ENCODE data around the gene MAGEB4. TPM values are rescaled to one million over a fixed set of nuclear protein-coding genes. Genes with fewer than 3 reads are reported as not detected.
"Not testable (repeated sequence)": the region's sequence is repeated elsewhere in the genome, so short reads cannot be mapped to it uniquely, and the experiment has no call there.

The MAGEB4 gene
- total RNA-seq, result under 1 TPM in 1 of 3 donors, not detected in 2; 0.15 TPM

DNA sequence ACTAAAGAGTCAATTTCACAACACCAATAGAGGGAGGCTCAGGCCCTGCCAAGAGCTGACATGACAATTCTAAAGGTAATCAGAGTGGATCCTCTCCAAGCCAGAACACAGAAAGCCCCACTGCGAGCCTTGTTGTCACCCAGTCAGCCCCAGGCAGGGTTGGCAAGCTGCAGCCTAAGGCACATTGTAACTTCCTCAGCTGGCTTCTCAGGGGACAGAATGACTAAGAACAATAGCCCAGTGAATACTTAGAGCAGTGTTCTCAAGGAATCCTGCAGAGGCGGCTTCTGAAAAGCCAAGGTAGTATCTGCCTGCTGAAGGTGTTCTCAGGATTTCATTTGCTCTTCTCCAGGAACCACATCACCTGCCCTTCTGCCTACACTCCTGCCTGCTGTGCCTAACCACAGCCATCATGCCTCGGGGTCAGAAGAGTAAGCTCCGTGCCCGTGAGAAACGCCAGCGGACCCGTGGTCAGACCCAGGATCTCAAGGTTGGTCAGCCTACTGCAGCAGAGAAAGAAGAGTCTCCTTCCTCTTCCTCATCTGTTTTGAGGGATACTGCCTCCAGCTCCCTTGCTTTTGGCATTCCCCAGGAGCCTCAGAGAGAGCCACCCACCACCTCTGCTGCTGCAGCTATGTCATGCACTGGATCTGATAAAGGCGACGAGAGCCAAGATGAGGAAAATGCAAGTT is at the start of gene MAGEB4:
Gene MAGEB4 (plus strand): TSS at position 277 of the 692 bp plus-strand sequence. CDS start 136 bp downstream, at position 413.
- no peaks in the 10 kb centered on the region for H3K4me1 ChIP-seq
- H3K36me3 ChIP-seq, result no peaks in the 10 kb centered on the region
- no peak within 1 kb of the TSS for H3K4me3 ChIP-seq
- H3K27me3 ChIP-seq, result peaks cover 0 to 14% of the 10 kb centered on the region in 2 donors
- H3K27ac ChIP-seq, result no peak within 1 kb of the TSS
- DNase-seq (ENCODE audit: low spot score in 2 of 2), result no peak
- intact Hi-C loops (cut with DNase I; ENCODE audit: low total_unique reads), result no loop called here
- no peaks in the 10 kb centered on the region for H3K9me3 ChIP-seq
- no peak for TF ChIP-seq POLR2AphosphoS5 (IDR thresholded peaks at IDR 0.05)
- no peak for TF ChIP-seq POLR2A (IDR thresholded peaks at IDR 0.05)
- no peak for TF ChIP-seq CTCF (IDR thresholded peaks at IDR 0.05)

GRCh38 chrX:30193910-30194309 is 47.9 kb upstream of the MAGEB4 start:
- H3K27me3 ChIP-seq, result peaks cover 0 to 30% of the 10 kb centered on the region in 2 donors
- intact Hi-C loops (cut with DNase I; ENCODE audit: low total_unique reads); DNase-seq (ENCODE audit: low spot score in 2 of 2); H3K4me3 ChIP-seq; H3K4me1 ChIP-seq; H3K9me3 ChIP-seq; H3K36me3 ChIP-seq; H3K27ac ChIP-seq: not testable (repeated sequence)

DNA sequence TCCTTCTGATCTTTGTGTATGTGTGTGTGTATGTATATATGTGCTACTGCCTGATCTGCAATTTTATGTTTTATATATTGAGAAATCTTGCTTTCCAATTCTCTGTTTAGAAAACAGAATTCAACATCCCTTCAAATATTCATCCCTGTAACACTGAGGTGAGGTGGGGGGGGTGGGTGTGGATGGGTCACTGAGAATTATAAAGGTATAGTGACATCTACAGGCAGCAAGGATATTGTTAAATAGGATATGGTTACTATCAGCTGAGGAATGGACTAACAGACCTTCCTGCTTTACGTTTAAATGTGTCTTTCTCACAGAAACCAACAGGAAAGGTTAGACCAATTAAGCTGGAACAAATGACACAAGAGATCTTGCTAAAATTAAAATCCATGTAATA is 45.5 kb upstream of the MAGEB4 start:
- no peaks in the 10 kb centered on the region for H3K36me3 ChIP-seq
- peaks cover 0 to 21% of the 10 kb centered on the region in 2 donors for H3K27me3 ChIP-seq
- TF ChIP-seq CTCF (IDR thresholded peaks at IDR 0.05), result no peak
- TF ChIP-seq POLR2AphosphoS5 (IDR thresholded peaks at IDR 0.05), result no peak
- TF ChIP-seq POLR2A (IDR thresholded peaks at IDR 0.05), result no peak
- H3K9me3 ChIP-seq, result no peaks in the 10 kb centered on the region
- no peaks in the 10 kb centered on the region for H3K4me1 ChIP-seq
- H3K27ac ChIP-seq, result no peak overlapping the region
- DNase-seq (ENCODE audit: low spot score in 2 of 2), result no peak
- H3K4me3 ChIP-seq, result no peak overlapping the region
- intact Hi-C loops (cut with DNase I; ENCODE audit: low total_unique reads), result no loop called here

DNA sequence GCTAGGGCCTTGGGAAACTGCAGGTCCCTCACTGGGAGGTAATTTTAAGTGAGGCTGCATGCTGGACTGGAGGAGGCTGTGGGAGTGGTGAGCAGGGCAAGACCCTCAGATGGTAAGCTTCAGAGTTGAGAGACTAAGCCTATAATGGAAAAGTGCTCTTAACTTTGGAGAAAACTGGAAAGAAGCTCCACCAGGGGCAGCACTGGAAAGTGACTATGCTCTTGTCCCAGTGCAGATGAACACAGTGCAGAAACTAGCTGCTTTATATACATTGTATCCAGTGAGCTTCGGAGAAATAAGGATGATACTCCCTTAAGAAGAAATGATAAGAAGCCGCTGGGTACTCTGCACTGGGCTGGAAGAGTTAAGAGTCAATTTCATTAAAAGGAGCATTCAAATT is 29.6 kb upstream of the MAGEB4 start:
- intact Hi-C loops (cut with DNase I; ENCODE audit: low total_unique reads), result no loop called here
- Histone ChIP-seq H3K4me3 (no peak overlapping the region), H3K4me1 (no peaks in the 10 kb centered on the region), H3K27ac (no peak overlapping the region), H3K9me3 (no peaks in the 10 kb centered on the region), H3K36me3 (no peaks in the 10 kb centered on the region), H3K27me3 (peaks cover 0 to 39% of the 10 kb centered on the region in 2 donors)
- TF ChIP-seq POLR2A (IDR thresholded peaks at IDR 0.05) (no peak), POLR2AphosphoS5 (IDR thresholded peaks at IDR 0.05) (no peak), CTCF (IDR thresholded peaks at IDR 0.05) (no peak)
- DNase-seq (ENCODE audit: low spot score in 2 of 2), result no peak

GRCh38 chrX:30215357-30215843 is 26.4 kb upstream of the MAGEB4 start, which contains the start of gene MAGEB2:
Gene MAGEB2 (plus strand): TSS chrX:30215563. CDS start chrX:30218581, 3,018 bp downstream.
- H3K27ac ChIP-seq, result no peak within 1 kb of the TSS
- H3K4me3 ChIP-seq, result no peak within 1 kb of the TSS
- no peaks in the 10 kb centered on the region for H3K36me3 ChIP-seq
- no peak for DNase-seq (ENCODE audit: low spot score in 2 of 2)
- H3K9me3 ChIP-seq, result no peaks in the 10 kb centered on the region
- H3K4me1 ChIP-seq, result no peaks in the 10 kb centered on the region
- peaks cover 0 to 22% of the 10 kb centered on the region in 2 donors for H3K27me3 ChIP-seq
- intact Hi-C loops (cut with DNase I; ENCODE audit: low total_unique reads), result no loop called here
- TF ChIP-seq POLR2A (IDR thresholded peaks at IDR 0.05), result no peak
- TF ChIP-seq POLR2AphosphoS5 (IDR thresholded peaks at IDR 0.05), result no peak
- no peak for TF ChIP-seq CTCF (IDR thresholded peaks at IDR 0.05)

All from breast epithelium (tissue), 4 donors.